GM12891 (cell line): Measurements from ENCODE around the gene KRTAP4-7.
"Not testable (repeated sequence)": the region's sequence is repeated elsewhere in the genome, so short reads cannot be mapped to it uniquely, and the experiment has no call there.

Experiments
- POLR2A ChIP-seq: IDR thresholded peaks from 2 replicates; pipeline ENCODE4 v1.6.1; 2011; ENCODE audit warnings: low read depth, low read length, control low read depth
- POLR2AphosphoS5 ChIP-seq: IDR thresholded peaks from 2 replicates; pipeline ENCODE4 v1.6.1; 2011; ENCODE audit warnings: low read depth, low read length, control low read depth
- SPI1 ChIP-seq: IDR thresholded peaks from 2 replicates; pipeline ENCODE4 v1.6.1; 2011; ENCODE audit warnings: low read depth, low read length, control low read depth
- TAF1 ChIP-seq: IDR thresholded peaks from 2 replicates; pipeline ENCODE4 v1.6.1; 2011; ENCODE audit warnings: low read depth, low read length, control low read depth

DNA sequence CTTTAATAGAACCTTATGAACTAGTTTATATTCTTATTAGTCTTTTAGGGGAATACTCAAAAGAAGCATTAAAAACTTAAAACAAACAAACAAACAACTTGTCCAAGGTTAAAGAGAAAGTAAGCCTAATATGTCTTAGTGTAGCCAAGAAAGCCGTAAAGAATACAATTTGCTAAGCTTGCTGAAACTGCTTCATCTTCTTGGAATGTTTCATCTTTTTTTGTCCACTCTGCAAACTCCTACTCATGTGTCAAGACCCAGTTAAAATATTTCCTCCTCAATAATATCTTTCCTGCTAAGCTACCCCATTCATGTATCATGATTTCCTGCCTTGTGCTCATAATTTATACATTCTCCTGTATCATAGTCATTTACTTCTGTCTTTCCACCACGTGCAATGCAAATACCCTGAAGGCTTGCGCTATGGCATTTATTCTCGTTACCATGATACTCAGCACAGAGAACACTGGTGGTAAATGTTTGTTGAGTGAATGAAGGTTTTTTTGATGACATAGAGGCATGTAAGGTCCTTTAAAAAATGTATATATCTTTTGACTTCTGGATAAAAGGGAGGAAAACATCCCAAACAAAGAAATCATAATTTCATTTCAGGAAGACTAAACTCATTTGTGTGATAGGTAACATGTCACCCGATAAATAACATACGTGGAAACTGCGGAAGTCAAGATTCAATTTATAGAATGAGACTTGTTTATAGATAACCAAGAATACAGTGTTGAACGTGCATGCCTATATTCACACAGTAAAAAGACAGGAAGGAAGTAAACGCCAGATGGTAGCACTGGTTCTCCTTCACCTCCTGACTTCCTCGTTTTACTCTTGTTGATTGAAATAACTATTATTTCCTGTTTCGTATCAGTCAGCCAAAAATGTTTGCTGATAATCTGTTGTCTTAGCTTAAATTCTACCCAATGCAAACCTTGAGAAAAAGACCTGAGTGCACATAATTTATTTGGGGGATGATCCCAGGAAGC lies 36.0 kb downstream of the KRTAP4-7 start:
- TF ChIP-seq POLR2A, TAF1, SPI1, POLR2AphosphoS5: not testable (repeated sequence)
